Panc1 (cell line): ENCODE data around the gene KDM4B.

Source experiments
- CTCF ChIP-seq: fragments of 450-650 bp; IDR thresholded peaks from 2 replicates; pipeline ENCODE4 v1.5.1; 2017; ENCODE audit warnings: mild to moderate bottlenecking
- POLR2AphosphoS5 ChIP-seq: IDR thresholded peaks from 2 replicates; pipeline ENCODE4 v1.6.1; 2012; ENCODE audit warnings: mild to moderate bottlenecking, low read depth, low read length, moderate library complexity

GRCh38 chr19:5095568-5095850 is 126.6 kb downstream of the KDM4B start:
- no peak for TF ChIP-seq CTCF
- no peak for TF ChIP-seq POLR2AphosphoS5
